NCI-H2081 treated with DMSO at 0.1 percent for 48 hours (cell line): ENCODE data around the gene LMBRD2.

Source experiments
- DNase-seq: peaks from one replicate; lab custom pipeline; 2025; lab: John Stamatoyannopoulos, UW

Gene LMBRD2

GRCh38 chr5:36108758-36109460 lies 42.8 kb downstream of the LMBRD2 start:
- DNase-seq, result no peak

DNA sequence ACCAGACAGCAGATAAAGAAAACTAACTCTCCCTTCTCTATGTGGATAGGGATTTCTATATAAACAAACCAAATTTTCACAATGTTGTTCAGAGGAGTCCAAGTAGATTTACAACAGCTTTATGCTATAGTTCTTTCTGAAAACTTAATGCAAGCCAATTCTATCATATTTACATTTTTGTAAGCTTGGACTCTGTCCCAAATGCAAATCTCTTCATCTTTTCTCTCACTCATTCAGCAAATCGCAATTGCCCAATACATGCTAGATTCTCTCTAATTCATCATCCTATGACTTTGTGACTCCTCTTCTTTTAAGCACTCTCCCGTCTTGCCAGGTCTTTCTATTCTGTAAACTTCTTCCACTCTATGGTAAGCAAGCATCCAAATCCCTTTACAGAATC lies 45.9 kb downstream of the LMBRD2 start:
- no peak for DNase-seq

- DNase-seq, result no peak
Measured at GRCh38 chr5:36099748-36100147, 51.9 kb downstream of the LMBRD2 start.

DNA sequence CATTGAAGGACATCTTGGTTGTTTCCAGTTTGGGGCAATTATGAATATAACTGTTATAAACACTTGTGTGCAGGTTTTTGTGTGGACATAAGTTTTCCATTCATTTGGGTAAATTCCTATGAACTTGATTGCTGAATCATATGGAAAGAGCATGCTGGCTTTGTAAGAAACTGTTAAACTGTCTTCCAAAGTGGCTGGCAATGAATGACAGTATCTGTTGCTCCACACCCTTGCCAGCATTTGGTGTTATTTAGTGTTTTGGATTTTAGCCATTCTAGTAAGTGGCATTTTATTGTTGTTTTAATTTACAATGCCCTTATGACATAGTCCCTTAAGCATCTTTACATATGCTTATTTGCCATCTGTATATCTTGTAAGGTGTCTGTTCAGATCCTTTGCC lies 55.2 kb downstream of the LMBRD2 start:
- no peak for DNase-seq

DNA sequence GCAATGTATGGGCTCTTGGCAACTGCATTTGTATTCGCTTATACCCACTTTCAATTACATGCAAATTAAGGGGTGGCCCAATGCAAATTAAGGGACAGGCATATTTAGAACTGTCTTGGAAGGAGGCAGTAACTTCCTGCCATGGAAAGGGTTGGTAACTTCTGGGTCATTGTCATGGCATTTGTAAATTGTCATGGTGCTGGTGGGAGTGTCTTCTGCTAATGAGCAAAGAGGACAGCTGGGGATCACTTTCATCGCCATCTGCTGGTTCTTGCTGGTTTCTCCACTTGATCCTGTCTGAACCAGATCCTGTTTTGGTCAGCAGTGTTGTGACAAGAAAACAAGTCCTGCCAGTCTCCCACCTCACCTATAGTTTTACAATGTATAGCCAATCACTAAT lies 61.7 kb downstream of the LMBRD2 start:
- no peak for DNase-seq

GRCh38 chr5:36079200-36079781 lies 72.4 kb downstream of the LMBRD2 start:
- DNase-seq, result peak; percentile 74

DNA sequence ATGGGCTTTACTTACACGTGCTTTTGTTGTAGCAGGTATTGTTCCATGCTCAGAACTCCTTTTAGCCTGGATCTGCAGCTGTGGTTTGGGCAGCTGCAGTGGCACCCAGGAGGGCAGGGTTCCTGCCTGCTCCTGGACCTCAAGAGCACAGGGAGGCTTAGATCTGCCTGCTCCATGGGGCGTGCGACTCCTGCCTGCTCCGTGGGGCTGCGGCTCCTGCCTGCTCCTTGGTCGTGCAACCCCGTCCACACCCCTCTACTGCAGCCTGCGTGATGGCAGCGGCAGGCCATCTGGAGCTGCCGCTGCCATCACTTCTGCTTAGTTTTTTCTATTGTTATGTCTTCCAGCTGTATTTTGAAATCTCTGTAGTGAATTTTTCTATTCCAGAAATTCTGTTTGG lies 73.3 kb downstream of the LMBRD2 start:
- DNase-seq, result no peak

GRCh38 chr5:36073595-36074216 lies 78.0 kb downstream of the LMBRD2 start:
- peak; percentile 35 for DNase-seq

- DNase-seq, result no peak
Measured at GRCh38 chr5:36070687-36071571, 80.8 kb downstream of the LMBRD2 start.

DNA sequence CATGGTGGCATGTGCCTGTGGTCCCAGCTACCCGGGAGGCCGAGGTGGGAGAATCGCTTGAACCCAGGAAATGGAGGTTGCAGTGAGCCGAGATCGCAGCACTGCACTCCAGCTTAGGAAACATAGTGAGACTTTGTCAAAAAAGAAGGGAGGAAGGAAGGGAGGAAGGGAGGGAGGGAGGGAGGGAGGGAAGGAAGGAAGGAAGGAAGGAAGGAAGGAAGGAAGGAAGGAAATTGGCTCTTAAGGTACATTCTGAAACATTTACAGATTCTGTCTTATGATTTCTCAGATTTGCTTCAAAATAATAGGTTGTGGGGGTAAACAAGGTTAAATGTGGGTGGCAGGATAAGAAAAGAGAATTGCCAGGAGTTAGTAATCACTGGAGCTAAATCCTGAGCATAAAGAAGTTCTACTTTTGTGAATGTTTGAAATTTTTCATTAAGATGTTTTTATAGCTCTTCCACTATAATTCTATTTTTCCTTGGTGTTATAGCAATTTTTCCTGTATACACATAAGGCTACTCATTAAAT lies 82.9 kb downstream of the LMBRD2 start:
- DNase-seq, result no peak

DNA sequence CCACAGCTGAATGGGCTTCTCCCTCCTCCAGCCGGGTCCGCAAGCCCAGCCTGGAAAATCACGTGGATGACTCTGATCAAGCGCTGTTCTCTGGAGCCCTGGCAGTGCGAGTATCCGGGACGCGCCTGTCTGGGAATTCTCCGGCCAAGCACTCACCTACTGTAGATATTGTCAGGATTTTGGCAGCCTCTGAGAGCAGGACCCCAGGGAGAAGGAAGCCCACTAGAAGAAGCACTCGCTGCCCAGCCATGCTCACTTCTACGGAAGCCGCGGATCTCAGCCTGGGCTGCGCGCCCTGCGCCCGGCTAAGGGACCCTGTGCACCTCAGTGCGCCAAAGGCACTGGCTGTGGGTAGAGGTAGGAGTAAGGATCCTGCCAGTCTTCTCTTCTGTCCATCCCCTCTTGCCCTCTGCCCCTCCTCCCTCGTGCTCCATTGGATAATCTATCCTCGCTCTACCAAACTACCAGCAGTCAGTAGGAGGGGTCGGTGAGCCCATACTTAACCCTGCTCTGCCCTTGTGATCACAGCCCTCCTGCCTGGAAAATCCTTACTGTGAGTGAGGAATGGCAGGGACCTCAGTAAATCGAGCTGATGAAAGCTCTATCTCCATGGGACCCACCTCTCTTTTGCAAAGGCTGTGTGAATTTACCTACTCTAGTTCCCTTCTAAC lies 85.0 kb downstream of the LMBRD2 start, which contains the start of gene UGT3A2:
Gene UGT3A2 (minus strand): TSS at position 343 of the 671 bp plus-strand sequence. CDS start 93 bp downstream, at position 250.
- DNase-seq, result no peak

- DNase-seq, result no peak
Measured at GRCh38 chr5:36066001-36066539, 85.6 kb downstream of the LMBRD2 start.

DNA sequence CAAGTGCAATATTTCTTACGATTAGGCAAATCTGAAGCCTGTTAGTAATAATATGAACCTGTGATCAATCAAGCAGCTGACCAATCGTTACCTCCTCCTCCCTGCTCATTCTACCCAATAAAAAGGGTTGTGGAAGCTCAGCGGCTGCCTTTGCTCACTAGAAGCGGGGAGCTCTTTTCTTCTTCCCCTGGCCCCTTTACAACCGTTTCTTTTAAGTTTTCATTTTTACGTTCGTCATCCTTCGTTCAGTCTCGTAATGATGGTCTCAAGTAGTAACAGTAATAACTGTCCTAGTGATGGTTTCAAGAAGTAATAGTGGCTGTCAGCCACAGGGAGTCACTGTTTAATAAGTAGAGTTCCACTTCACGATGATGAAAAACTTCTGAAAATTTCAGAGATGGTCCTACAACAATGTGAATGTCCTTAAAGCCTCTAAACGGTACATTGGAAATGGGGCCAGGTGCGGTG lies 91.2 kb downstream of the LMBRD2 start:
- no peak for DNase-seq

DNA sequence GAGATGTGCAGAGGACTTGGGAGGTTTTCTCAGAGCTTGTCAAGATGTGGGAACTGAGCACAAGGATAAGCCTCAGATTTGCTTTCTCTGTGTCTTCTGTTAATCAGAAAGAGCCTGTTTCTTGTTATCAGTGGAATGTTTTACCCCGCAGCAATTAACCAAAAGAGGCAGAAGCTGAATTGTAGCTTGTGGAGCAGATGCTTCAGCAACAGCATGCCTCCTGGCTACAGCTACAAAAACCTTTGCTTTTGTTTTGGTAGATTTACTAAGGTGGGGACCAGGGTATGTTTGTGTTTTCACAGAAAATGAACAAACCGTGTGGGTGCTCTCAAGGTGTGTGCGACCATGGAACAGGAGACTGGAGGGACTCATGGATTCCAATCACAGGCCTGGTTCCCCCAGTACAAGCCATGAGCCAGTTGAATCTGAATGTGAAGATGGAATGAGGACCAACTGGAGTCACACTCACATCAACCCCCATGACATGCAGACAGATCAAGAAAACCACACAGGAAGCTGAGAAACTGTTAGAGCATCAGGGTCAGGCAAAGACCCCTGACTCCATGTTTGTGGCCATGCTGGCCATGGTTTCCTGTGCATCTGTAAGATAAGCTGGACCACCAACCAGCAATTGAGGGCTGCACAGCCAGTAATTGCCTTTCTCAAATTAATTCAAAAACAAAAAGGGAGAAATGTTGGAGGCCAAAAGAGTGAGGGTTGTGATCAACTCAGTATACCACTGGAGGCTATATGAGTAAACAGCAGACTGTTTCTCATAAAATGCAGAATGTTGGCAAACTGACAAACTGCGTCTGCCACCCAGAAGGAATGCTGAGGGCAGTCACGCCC lies 91.9 kb downstream of the LMBRD2 start:
- DNase-seq, result no peak

DNA sequence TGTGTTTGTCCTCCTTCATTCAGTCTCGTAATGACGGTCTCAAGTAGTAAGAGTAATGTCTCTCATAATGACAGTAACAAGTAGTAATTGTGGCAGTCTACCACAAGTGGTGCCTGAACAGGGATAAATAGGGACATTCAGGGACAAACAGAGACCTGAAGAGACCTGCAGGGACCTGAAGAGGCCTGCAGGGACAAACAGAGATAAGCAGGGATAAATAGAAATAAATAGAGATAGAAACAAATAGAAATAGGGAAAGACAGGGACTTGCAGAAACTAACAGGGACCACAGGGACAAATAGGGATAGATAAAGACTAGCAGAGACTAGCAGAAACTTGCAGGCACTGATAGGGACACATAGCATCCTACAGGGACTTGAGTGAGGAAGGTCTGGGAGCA lies 92.9 kb downstream of the LMBRD2 start:
- DNase-seq, result no peak

- no peak for DNase-seq
Measured at GRCh38 chr5:36057386-36057785, 94.3 kb downstream of the LMBRD2 start.

DNA sequence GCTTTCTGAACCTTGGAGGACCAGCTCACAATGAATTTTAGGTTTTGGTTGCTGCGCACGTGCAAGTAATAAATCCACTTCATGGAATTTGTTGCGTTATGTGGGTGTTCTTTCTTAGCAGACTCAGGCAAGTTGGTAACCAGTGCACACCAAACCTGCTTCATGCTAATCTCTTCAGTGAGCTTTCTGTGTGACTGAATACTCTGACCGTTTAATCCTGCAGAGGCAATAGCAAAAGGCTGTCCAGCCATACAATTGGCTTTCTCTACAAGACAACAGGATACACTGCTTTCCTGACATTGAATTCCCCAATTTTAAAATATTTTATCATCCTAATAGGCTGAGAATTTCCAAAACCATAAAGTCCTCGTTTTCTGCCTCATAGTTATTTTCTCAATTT lies 95.3 kb downstream of the LMBRD2 start:
- no peak for DNase-seq

- no peak for DNase-seq
Measured at GRCh38 chr5:36055984-36056383, 95.7 kb downstream of the LMBRD2 start.

DNA sequence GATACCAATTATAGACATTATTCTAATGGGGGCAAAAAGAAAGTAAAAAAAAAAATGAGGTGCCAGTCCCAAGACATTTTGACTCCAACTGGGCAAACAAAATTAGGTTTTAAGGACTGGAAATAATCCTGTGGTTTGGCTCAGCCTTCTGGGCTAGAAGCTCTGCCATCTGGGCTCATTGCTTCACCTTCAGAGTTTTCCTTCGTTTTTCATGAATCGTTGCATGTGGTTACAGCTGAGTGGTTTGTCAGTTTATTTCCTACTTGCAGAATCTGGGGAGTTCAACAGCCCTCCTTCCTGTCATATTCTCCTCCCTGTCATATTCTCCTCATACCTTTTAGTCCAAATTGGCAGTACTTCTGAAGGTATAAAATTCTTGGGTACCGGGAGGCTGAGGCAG lies 97.0 kb downstream of the LMBRD2 start:
- DNase-seq, result no peak

DNA sequence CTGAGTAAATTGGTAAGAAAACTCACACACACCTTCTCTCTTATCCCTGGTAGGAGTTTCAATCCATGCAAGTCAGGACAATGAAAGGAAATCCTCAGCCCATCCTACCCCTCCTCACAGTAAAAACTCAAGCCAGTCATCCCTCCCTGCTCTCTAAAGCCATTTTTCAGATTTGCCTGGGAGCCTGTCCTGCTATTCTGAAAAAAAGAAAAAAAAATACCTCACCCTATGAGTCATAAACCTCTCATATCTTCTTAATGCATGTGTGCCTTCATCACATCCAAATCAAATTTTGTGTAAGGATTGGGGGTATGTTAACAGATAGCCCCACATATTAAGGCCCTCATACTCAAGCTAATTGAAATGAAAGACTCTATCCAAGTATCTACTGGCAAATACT lies 99.1 kb downstream of the LMBRD2 start:
- DNase-seq, result no peak
